ENCODE measurements around the gene GBX2.

The GBX2 gene

GRCh38 chr2:236166796-236167296 is 1.3 kb downstream of the GBX2 start:
- DNase-seq = no peak

- DNase-seq = no peak
Measured at GRCh38 chr2:236165842-236166795, 2.1 kb downstream of the GBX2 start.

DNA sequence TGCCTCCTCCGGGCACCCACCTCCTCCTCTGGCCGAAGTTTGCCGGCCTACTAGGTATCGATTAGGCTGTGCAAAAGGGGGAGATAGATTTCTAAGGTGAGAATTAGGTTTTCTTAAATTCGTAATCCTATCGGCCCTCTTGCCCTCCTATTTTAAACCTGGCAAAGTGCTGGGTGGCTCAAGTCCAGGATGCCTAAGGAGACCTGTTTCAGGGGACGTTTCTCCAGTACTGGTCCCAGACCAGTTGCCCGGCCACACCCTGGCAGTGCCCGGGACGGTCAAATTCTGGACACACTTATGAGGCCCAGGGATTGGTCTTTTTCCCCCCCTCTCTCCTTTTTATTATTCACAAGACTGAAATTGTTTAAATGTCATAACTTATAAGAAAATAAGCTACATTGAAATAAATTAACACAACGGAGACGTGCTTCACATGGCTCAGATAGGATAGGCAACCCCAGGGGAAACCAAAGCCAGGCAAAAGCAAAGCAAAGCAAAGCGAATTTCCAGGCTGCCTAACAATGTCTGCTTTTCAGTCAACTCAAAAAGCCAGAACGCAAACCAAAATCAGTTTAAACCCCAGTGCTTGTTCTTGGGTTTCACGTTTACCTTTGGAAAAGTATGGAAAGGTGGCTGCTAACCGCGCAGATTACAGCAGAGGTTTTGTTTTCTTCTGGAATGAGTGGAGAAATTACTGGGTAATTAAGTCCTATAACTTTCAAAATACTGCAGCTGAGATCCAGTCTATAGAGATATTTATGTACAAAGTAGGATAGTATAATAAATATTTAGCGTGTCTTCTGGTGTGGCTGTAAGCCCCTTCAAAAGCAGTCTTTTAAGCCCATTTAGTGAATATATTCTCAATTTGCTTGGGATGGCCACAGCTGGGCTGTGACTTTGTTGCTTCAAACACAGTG is 3.0 kb downstream of the GBX2 start:
- no peak for DNase-seq

DNA sequence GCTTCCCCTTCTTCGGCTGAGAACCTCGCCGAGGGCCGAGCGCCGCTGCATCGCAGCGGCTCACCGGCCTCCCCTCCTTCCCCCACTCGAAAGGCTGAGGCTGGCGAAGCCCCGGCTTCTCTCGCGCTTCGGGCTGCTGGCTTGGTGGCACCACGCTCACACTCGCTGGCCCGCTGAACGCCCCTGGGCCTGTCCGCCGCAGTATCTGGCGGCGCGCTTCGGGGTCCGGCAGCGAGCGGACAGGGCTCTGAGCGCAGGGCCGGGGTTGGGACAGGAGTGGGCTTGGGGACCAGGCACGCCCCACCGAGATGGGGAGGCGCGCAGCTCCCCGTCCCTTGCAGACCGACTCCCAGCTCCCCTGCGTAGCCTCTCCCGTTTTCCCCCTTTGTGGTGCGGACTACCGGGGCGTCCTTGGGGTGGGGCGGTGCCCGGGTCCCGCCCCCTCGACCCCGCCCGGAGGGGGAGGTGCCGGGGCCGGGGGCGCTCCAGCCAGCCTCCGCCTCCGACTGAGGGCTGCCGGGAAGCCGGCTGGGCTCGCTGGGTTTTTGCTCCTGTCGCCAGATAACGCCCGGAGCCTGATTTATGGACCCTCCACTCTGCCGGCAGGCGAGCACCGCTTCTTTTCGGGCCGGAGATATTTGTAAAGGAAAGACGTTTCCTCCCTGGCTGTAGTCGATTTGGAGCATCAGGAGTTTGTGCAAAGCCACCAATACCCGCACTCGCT is 3.8 kb downstream of the GBX2 start:
- DNase-seq = no peak

DNA sequence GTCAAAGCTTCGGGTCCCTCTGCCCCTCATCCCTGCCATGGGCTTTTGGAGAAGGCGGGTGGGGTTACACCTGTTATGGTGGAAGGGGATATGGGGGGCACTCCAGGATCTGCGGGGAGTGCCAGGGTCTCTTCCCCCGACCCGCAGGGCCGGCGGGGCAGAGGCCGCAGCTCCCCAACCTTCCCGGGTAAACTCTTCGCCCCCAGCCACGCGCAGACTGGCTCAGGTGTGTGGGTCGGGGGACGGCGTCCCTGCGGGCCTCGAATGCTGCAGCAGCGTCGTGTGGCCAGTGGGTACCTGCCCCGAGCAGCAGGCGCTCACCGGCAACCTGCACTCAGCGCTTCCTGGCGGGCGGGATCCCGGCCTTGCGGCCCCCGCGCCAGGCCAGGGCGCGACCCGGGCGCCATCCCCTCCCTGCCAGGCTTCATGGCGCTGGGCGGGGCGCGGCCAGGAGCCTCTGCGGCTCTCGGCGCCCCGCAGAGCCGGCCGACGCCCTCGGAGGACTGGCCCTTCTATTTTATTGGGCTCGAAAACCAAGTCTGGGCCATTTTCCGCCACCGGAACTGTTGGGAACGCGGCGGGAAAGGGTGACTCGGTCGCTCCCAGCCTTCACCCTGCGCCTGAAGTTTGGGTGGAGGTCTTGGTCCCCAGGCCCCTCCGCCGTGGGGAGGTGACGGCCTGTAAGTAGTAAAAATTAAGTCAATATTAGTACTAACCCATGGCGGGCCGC is 4.5 kb downstream of the GBX2 start:
- no peak for DNase-seq

- DNase-seq = no peak
Measured at GRCh38 chr2:236162882-236163470, 5.2 kb downstream of the GBX2 start.

- DNase-seq = no peak
Measured at GRCh38 chr2:236162031-236162845, 5.9 kb downstream of the GBX2 start.

- DNase-seq = no peak
Measured at GRCh38 chr2:236161531-236161930, 6.7 kb downstream of the GBX2 start.

- DNase-seq = no peak
Measured at GRCh38 chr2:236161082-236161462, 7.1 kb downstream of the GBX2 start.

GRCh38 chr2:236160366-236161081 is 7.7 kb downstream of the GBX2 start:
- no peak for DNase-seq

DNA sequence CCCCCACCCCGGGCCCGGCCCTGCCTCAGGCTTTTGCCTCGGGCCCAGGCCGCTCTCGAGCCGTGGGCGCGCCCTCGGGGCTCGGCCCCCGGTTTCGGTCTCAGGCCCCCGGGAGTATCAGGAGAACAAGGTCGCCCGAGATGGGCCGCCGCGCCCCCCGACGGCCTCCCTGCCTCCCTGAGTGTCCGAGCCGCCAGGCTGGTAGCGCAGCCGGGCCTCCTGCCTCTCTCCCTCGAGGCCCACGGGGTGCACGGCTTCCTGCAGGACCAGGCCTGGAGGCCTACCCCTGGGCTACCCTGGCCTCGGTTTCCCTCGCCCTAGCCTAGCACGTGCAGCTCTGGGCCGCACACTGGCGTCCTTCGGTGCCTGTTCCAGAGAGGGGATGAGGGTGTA is 8.4 kb downstream of the GBX2 start:
- no peak for DNase-seq

DNA sequence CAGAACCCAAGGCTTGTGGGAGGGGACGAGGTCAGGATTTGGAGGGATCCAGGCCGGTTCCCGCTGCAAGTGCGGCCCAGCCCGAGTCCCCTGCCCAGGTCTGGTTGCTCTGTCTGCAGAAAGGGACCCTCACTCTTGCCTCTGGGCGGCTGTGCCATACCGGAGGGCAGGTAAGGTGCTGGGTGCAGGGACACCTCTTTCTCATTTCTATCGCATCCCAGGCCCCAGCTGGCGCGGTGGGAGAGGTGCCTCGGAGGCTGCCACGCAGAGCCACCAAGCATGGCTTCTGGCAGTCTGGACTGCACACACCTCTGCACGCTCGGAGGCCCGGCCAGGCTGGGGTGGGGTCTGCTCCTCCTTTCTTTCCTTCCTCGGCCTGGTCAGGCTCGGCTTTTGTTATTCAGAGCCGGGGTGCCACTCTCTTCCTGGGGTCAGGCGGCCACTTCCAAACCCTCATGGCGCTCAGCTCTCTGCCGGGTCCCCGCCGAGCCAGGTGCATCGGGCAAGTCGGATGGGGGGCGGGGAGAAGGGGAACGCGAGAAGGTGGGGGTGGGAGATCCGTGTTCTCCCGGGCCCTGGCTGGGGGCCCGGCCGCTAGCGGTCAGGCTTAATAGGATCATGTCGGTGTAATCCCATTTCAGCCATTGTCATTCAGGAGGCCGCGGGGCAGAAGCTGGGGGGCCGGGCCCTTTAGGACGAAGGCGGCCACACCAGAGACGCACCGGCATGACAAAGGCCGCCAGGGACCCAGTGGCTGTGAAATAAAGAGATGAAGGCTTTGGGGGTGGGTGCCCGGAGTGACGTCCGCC is 9.0 kb downstream of the GBX2 start:
- no peak for DNase-seq

GRCh38 chr2:236157815-236158498 is 10.2 kb downstream of the GBX2 start:
- no peak for DNase-seq

GRCh38 chr2:236157366-236157765 is 10.8 kb downstream of the GBX2 start:
- no peak for DNase-seq

DNA sequence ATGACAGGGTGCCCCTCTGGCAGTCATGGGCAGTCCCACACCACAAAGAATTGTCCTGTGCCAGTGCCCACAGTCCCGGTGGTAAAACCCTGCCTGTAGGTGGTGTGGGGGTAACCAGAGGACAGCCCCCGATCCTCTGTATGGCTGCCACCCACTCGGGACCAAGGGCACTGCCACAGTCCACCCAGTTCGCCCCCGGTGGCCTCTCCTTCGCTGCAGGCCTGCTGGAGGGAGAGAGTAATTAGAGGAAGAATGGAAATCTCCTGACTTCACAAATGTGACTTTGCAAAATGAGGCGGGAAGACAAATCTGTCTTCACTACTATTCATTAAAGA is 11.4 kb downstream of the GBX2 start:
- no peak for DNase-seq

- DNase-seq = no peak
Measured at GRCh38 chr2:236156095-236156859, 11.9 kb downstream of the GBX2 start.

DNA sequence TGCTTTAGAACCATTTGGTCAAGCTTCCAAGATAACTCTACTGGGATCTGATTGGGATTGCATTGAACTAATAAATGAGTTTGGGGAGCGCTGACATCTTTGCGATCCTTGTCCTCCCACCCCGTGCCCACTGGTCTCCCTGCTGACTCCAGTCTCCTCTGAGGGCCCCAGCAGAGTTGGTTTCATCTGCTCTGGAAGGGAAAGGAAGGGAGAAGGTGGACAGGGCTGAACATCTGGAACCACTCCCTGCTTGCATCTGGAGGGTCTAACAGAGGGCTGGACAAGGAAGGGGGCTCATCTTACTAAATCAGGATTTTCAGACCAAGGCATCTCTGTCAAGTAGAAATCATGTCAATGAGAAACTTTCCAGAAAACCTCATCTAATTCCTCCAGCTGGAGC is 12.8 kb downstream of the GBX2 start:
- no peak for DNase-seq

DNA sequence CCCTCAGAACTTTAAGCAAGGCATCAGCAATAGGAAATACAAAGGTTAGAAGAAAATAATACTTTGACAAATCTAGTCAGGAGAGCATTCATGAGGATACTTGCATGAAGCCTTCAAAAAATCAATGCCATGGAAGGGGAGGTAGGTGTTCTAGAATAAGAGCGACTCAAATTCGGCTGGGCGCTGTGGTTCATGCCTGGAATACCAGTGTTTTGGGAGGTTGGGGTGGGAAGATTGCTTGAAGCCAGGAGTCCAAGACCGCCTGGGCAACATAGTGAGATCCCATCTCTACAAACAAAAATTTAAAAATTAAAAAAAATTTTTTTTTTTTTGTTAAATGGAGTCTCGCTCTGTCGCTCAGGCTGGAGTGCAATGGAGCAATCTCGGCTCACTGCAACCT is 21.8 kb downstream of the GBX2 start:
- no peak for DNase-seq

All from SIG-M5 (cell line).